GM18907 (cell line): ENCODE data around the gene CDK2.
A peak's percentile ranks its signal among the peaks of the same experiment; 100 is the strongest.
"Not testable (repeated sequence)": the region's sequence is repeated elsewhere in the genome, so short reads cannot be mapped to it uniquely, and the experiment has no call there.

ENCODE experiments used
- ATAC-seq: cut with Tn5 transposase; IDR thresholded peaks from one replicate; pipeline ENCODE4 v1.9.1; 2021; ENCODE audit warnings: mild to moderate bottlenecking, moderate library complexity; ENCODE audit not compliant: unreplicated experiment

Gene CDK2

DNA sequence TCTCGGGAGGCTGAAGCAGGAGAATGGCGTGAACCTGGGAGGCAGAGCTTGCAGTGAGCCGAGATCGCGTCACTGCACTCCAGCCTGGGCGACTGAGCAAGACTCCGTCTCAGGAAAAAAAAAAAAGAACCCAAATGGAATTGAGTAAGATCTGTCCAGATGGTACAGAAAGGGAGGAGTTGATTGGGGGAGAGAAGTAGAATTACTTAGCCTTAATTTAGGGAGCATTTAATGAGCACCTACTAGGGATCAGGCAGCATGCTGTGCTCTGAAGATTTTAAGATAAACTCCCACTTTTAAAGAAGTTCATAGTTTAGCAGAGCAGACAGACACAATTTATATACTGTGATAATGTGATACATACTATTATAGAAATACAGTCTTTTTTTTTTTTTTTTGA, 11.8 kb downstream of the CDK2 start:
- ATAC-seq: no peak

DNA sequence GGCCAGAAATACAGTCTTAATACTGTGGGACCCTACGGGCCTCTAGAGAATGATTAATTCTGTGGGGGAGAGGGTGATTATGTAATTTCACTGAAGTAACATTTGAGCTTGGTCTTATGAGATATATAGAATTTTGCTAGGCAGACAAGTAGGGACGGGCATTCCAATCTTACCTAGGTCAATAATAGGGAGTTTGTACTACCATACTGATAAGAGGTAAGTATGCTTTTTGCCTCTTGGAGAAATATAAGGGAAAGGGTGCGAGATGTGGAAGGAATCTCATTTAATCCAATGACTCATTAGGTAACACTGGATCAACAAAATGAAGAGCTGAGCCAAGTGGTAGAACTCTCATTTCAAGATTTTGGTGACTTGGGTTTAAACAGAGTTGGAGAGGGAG, 12.4 kb downstream of the CDK2 start:
- no peak for ATAC-seq

DNA sequence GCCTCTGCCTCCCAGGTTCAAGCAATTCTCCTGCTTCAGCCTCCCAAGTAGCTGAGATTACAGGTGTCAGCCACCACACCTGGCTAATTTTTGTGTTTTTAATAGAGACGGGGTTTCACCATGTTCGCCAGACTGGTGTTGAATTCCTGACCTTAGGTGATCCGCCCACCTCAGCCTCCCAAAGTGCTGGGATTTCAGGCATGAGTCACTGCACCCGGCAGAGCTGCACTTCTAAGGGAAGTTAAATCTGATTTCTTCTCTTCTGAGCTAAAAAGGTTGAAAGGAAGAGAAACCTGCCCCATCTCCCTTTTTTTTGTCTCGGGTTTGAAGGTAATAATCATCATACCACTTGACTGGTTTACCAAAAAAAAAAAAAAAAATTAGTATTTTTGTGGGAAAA, 15.3 kb downstream of the CDK2 start:
- not testable (repeated sequence) for ATAC-seq

DNA sequence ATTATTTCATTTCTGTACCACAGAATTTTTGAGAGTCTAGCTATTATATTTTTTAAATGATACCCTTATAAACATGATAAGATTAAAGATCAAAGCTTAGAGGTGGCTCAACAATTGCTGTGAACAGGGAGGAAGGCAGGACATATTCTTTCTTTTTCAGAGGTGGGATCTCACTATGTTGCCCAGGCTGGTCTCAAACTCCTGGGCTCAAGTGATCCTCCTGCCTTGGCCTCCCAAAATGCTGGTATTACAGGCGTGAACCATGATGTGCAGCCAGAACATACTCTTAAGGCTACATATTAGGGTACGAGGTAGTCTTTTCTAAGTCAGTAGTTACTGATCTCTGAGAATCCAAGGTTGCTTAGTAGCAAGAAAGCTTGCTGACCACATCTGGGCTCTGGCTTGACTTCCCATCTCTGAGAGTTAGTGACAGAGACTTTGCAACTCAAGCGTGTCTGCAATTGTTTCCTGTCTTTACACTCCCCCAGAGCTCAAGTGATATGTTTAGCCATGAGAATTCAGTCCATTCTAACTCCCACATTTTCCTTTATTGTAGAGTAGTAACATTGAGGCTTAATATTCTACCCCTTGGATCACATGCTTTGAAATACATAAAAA, 15.8 kb downstream of the CDK2 start:
- peak; percentile 82 for ATAC-seq

DNA sequence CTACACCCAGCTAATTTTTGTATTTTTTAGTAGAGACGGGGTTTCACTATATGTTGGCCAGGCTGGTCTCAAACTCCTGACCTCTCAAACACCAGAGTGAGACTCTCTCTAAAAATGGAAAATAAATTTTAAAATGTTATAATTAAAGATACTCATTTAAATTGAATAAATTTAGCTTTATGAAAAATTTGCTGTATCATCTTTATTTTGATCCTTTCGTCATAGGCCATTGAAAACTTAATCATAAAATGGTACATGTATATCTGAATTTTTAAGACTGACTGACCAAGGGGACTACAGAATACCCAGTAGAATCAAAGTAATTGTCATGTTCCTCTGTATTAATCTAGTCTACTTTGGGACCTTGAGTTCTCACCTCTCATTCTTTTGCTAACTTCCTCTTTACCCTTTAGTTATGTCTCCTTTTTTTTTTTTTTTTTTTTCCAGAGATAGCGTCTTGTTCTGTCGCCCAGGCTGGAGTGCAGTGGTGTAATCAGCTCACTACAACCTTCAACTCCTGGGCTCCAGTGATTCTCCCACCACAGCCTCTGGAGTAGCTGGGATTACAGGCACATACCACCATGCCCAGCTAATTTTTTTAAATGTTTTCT, 16.7 kb downstream of the CDK2 start:
- ATAC-seq: no peak

DNA sequence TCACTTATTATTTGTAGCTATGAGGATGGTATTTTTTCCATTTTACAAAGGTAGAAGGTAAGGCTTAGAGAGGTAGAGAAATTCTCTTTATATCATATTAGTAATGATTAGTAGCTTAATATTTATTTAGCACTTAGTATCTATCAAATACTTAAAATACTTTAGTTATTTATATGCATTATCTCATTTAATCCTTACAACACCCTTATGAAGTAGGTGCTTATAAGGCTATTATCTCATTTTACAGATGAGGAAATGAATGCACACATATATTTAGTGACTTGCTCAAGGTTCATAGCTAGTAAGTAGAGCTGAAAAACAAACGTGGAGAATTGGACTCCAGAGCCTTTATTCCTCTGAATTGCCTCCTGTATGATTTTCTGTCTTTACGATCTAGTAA, 18.2 kb downstream of the CDK2 start:
- no peak for ATAC-seq

DNA sequence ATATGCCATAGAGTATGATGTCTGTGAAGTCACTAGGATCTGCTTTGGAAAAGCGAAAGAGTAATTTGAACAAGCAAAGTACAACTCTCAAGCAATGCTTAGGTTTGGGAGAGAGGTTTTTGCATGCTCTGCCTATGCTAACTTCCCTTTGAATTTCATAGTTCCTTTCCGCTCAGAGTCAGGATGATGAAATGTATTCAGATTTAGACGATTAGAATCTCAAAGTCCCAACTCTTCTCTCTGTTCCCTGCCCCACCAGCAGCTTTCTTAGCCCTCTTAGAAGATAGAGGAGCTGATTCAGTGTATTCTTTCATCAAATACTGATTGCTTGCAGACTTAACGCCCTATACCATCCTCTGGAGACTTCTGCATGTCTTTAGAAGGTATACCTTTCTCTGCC, 18.7 kb downstream of the CDK2 start:
- ATAC-seq: no peak

DNA sequence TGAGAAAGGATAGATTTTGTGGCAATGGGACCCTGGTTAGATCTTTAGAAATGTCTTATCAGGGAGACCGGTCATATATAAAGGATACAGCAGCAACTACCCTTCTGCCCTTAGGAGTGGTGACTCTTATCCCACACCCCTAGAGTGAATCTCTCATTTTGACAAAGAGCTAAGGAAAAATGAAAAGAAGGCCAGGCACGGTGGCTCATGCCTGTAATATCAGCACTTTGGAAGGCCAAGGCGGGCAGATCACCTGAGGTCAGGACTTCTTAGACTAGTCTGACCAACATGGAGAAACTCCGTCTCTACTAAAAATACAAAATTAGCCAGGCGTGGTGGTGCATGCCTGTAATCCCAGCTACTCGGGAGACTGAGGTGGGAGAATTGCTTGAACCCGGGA, 19.3 kb downstream of the CDK2 start:
- ATAC-seq: not testable (repeated sequence)

DNA sequence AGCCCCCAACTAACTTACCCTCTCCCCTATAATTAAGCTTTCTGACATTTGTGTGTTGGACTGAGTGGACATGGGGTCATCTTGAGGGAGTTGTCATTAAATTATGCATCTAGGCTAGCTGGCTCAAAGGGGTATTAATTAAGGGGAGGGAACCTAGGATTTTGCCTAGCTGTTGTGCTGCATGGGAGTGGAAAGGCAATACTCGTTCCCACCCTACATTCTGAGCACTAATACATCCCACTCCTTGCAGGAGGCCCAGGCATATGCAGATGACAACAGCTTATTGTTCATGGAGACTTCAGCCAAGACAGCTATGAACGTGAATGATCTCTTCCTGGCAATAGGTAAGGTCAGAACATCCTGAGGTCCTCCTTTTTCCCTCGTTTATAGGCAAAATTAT, 24.5 kb downstream of the CDK2 start:
- no peak for ATAC-seq

DNA sequence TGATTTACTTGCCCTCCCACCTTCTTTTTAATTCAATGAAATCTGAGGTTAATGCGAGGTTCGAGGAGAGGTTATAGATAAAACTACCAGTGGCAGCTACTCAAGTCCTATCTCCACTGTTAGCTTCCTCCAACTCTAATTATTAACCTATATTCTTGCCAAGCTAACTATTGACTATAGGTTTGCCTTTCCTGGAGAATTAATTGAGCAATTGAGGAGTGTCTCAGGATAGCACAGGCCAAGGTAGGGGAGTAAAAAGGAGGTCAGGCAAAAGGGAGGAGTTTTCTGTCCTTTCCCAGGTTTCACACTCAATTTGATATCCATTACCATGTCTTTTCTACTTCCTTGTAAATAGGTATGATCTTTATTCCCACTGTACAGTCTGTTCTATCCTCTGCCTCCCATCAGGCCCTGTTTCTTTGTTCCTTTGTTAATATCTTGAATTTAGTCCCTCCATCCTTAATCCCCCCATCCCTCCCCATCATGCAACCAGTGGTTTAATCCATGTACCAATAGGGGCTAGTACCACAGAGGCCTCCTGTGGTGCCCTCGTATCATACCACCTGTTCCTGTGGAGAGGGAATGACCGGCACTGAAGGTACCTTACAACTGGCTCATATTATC, 26.7 kb downstream of the CDK2 start:
- ATAC-seq: no peak

DNA sequence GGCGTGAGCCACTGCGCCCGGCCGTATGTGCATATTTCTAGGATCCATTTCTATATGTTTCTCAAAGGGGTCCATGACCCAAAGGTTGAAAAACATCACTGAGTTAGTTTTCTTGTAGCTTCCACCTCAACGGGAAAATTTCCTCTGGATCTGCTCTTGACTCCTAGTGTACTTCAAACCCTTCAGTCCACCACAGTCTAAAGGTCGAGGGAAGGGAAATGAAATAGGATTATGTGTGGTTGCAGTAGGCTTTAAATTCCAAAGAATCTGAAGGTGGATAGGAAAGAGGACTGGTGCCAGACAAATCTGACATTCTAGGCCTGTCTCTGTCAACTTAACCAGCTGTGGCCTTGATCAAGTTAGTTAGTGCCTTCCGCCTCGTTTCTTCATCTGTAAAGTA, 28.7 kb downstream of the CDK2 start:
- no peak for ATAC-seq

DNA sequence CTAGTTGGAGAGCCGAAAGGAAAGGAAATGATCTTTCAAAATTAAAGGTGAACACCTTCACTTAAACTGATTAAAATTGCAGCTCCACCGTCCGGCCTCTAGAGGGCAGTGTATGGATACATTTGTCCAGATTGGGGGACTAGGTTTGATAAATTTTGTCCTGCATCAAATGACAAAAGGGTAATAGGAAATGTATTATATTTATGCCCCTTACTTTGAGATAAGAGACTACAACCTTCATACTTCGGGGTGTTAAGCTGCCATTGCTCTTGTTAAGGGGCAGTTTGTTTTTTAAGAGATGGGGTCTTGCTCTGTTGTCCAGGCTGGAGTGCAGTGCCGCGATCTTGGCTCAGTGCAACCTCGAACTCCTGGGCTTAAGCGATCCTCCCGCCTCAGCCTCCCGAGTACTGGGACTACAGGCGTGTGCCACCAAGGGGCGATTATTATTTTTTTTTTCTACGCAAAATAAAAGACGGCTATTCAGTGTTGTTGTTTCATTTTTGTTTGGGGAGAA, 29.6 kb downstream of the CDK2 start:
- ATAC-seq: no peak

DNA sequence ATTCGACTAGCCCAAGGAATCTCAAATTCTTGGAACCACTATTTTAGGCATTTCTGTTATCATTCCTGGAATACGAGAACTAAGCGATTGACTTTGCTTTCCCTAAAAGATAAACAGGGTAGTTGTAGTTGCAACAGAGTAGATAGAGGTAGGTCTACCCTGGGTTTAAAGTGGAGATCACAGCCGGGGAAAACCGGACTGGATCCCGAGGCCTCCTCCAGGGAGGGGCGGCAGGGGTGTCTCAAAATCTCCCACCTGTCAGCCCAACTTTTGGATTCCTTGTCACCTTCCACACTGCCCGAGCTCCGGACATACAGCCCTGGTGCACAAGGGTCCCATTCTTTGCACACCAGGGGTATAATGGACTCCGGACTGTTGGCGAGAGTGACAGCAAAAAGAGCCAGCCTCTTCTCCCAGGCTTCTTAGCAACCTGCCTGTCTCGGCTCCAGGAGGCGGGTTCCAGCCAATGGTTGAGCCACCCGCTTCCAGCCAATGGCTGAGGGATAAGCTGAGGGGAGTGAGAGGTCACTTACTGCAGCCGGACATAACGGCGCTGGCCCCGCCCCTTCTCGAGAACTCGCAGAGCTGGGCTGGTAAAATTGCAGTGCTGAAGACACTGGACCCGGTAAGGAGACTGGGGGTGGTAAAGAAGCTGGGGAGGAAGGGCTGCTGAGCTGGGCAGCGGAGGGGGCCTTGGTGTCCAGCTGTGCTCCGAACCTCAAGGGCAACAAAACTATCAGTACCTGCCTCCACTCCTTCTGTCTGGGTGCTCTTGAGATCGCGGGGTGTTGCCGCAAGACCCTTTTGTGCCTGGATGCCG, 30.3 kb downstream of the CDK2 start, which contains the start of gene SUOX:
Gene SUOX (plus strand): TSS at position 562 of the 820 bp plus-strand sequence. CDS start 4,946 bp downstream, outside the sequence.
- ATAC-seq: peak; percentile 99

DNA sequence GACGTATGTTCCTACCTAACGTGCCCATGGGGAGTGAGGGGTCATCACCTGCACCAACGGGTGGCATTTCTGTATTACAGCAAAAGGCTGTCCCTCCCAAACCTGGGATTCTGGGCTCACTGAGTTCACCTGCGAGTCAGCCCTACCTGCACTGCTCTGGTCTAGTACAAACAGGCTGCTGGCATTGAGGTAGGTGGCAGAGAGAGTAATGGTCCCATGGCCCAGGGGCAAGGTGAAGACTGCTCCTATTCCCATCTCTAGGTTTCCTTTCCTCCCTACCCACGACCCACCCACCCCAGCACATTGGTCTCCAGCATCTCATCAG, 30.9 kb downstream of the CDK2 start:
- peak; percentile 2 for ATAC-seq

DNA sequence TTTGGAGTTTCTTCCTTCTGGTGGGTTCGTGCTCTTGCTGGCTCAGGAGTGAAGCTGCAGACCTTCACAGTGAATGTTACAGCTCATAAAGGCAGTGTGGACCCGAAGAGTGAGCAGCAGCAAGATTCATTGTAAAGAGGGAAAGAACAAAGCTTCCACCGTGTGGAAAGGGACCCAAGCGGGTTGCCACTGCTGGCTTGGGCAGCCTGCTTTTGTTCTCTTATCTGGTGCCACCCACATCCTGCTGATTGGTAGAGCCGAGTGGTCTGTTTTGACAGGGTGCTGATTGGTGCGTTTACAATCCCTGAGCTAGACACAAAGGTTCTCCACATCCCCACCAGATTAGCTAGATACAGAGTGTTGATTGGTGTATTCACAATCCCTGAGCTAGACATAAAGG, 32.9 kb downstream of the CDK2 start:
- ATAC-seq: not testable (repeated sequence)

DNA sequence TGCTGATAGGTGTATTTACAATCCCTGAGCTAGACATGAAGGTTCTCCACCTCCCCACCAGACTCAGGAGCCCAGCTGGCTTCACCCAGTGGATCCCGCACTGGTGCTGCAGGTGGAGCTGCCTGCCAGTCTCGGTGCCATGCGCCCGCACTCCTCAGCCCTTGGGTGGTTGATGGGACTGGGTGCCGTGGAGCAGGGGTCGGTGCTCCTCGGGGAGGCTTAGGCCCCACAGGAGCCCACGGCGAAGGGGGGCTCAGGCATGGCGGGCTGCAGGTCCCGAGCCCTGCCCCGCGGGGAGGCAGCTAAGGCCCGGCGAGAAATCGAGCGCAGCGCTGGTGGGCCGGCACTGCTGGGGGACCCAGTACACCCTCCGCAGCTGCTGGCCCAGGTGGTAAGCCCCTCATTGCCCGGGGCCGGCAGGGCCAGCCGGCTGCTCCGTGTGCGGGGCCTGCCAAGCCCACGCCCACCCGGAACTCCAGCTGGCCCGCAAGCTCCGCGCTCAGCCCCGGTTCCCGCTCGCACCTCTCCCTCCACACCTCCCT, 33.4 kb downstream of the CDK2 start:
- ATAC-seq: not testable (repeated sequence)

DNA sequence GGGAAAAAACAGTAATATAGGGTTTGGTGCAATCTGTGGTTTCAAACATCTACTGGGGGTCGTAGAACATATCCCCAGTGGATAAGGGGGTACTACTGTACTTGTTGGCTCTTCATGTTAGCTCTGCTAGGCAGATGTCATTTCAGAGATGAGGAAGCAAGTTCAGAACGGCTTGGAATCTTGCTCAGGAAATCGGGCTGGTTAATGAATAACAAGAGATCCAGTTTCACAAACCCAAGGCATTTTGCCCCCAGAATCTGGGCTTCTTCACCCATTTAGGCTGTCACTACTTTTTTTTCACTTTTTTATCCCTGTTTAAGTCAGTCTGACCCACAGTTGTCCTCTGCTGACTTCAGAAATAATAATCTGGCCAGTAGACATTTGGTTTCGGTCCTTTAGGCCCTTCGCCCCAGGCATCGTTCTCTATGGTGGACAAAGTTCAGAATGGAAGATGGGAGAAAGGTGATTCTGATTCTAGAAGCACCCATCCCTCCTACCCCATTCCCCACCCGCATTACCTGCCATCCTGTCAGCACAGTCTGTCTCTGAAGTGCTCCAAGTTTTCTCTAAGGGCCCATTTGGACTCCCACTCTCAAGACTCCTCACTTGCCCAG, 35.0 kb downstream of the CDK2 start:
- ATAC-seq: no peak

DNA sequence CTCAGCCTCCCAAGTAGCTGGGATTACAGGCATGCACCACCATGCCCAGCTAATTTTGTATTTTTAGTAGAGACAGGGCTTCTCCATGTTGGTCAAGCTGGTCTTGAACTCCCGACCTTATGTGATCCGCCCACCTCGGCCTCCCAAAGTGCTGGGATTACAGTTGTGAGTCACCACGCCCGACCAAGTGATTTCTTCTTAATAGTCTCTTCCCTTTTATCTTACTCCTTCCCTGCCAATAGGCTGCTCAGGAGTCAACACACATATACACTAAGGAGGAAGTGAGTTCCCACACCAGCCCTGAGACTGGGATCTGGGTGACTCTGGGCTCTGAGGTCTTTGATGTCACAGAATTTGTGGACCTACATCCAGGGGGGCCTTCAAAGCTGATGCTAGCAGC, 36.7 kb downstream of the CDK2 start:
- ATAC-seq: not testable (repeated sequence)

DNA sequence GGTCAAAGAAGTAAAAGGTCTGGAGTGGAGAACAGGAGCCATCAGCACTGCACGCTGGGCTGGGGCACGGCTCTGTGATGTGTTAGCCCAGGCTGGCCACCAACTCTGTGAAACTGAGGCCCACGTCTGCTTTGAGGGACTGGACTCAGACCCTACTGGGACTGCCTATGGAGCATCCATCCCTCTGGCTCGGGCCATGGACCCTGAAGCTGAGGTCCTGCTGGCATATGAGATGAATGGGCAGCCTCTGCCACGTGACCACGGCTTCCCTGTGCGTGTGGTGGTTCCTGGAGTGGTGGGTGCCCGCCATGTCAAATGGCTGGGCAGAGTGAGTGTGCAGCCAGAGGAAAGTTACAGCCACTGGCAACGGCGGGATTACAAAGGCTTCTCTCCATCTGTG, 37.6 kb downstream of the CDK2 start:
- no peak for ATAC-seq
